ENCODE measurements around the gene DLG2.

Gene DLG2

DNA sequence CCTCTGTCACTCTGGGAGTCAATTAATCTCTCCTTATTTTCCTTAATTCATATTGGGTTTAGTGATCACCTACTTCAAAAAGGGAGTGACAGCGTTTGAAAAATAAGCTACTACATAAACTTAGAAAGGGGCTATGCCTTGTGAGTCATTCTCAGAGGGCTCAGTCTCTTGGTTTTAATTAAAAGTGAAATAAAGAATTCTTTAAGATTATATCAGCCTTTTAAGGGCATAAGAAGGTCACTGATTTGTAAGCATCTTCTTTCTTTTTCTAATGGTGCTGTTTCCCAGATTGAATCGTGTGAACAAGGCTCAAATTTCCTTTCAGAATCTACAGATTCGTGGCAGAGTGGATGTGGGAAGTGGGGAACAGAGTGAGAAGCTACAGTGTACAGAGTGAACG lies 1704.8 kb downstream of the DLG2 start:
- in situ Hi-C loops (cut with HindIII; ENCODE audit: low sequenced_read_pairs) = no loop called here

- in situ Hi-C loops (cut with HindIII; ENCODE audit: low sequenced_read_pairs) = no loop called here
Measured at GRCh38 chr11:83921447-83922192, 1705.5 kb downstream of the DLG2 start.

GRCh38 chr11:83918476-83918875 lies 1708.7 kb downstream of the DLG2 start:
- in situ Hi-C loops (cut with HindIII; ENCODE audit: low sequenced_read_pairs) = no loop called here

- in situ Hi-C loops (cut with HindIII; ENCODE audit: low sequenced_read_pairs) = no loop called here
Measured at GRCh38 chr11:83914995-83915394, 1712.1 kb downstream of the DLG2 start.

- in situ Hi-C loops (cut with HindIII; ENCODE audit: low sequenced_read_pairs) = no loop called here
Measured at GRCh38 chr11:83909579-83910534, 1717.3 kb downstream of the DLG2 start.

GRCh38 chr11:83908298-83908856 lies 1718.8 kb downstream of the DLG2 start:
- in situ Hi-C loops (cut with HindIII; ENCODE audit: low sequenced_read_pairs) = no loop called here

GRCh38 chr11:83895516-83895915 lies 1731.6 kb downstream of the DLG2 start:
- in situ Hi-C loops (cut with HindIII; ENCODE audit: low sequenced_read_pairs) = no loop called here

- in situ Hi-C loops (cut with HindIII; ENCODE audit: low sequenced_read_pairs) = no loop called here
Measured at GRCh38 chr11:83881428-83881827, 1745.7 kb downstream of the DLG2 start.

- in situ Hi-C loops (cut with HindIII; ENCODE audit: low sequenced_read_pairs) = no loop called here
Measured at GRCh38 chr11:83871054-83871453, 1756.1 kb downstream of the DLG2 start.

DNA sequence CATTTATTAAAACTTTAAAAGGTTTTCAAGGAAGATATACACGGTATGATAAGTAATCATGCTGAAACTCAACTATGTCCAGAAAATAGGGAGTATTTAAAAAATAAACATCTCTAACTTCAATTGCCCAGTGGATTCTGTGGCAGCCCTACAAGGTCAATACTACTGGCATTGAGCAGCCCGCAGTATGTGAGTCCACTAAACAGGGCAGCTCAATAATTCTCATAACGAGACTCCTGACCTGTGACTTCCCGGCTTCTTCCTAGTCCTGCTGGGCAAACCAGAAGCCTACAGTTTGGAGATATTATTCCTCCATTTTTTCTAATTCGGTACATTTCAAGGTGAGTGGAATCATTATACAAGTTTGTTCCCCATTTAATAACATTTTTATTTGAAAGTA lies 1760.5 kb downstream of the DLG2 start:
- in situ Hi-C loops (cut with HindIII; ENCODE audit: low sequenced_read_pairs) = no loop called here

- in situ Hi-C loops (cut with HindIII; ENCODE audit: low sequenced_read_pairs) = no loop called here
Measured at GRCh38 chr11:83865636-83866461, 1761.3 kb downstream of the DLG2 start.

- in situ Hi-C loops (cut with HindIII; ENCODE audit: low sequenced_read_pairs) = no loop called here
Measured at GRCh38 chr11:83864412-83865057, 1762.6 kb downstream of the DLG2 start.

- in situ Hi-C loops (cut with HindIII; ENCODE audit: low sequenced_read_pairs) = no loop called here
Measured at GRCh38 chr11:83863272-83863671, 1763.9 kb downstream of the DLG2 start.

DNA sequence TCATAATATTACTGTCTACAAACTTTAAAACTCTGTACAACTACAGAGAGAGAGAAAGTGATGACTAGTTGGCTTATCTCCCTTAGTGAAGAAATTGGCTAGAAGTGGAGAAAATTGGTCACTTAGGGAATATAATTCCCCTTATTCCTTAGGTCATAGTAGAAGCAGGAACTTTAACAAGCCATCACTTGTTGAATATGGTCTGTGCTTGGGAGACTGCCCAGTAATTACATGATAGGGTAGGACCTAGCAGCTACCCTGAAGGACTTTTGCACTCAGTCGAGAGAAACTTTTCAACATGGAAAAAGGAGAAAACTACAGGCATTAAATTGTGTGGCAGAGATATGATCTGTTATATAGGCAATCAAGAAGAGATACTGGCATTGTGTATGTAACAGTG lies 1764.5 kb downstream of the DLG2 start:
- in situ Hi-C loops (cut with HindIII; ENCODE audit: low sequenced_read_pairs) = no loop called here

GRCh38 chr11:83862033-83862432 lies 1765.1 kb downstream of the DLG2 start:
- in situ Hi-C loops (cut with HindIII; ENCODE audit: low sequenced_read_pairs) = no loop called here

DNA sequence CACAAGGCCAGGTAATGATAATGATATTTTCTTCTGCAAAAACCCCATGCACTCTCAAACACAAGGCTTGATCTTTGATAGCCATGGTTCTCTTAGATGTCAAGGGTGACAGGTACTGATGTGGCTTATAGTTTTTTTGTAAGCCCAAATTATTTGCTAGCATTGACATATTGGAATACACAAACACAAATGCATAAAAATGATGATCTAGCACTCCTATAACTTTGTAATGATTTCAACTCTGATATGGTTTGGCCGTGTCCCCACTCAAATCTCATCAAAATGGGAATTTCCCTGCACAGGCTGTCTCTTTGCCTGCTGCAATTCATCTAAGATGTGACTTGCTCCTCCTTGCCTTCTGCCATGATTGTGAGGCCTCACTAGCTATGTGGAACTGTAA lies 1768.5 kb downstream of the DLG2 start:
- in situ Hi-C loops (cut with HindIII; ENCODE audit: low sequenced_read_pairs) = no loop called here

- in situ Hi-C loops (cut with HindIII; ENCODE audit: low sequenced_read_pairs) = no loop called here
Measured at GRCh38 chr11:83855237-83855636, 1771.9 kb downstream of the DLG2 start.

DNA sequence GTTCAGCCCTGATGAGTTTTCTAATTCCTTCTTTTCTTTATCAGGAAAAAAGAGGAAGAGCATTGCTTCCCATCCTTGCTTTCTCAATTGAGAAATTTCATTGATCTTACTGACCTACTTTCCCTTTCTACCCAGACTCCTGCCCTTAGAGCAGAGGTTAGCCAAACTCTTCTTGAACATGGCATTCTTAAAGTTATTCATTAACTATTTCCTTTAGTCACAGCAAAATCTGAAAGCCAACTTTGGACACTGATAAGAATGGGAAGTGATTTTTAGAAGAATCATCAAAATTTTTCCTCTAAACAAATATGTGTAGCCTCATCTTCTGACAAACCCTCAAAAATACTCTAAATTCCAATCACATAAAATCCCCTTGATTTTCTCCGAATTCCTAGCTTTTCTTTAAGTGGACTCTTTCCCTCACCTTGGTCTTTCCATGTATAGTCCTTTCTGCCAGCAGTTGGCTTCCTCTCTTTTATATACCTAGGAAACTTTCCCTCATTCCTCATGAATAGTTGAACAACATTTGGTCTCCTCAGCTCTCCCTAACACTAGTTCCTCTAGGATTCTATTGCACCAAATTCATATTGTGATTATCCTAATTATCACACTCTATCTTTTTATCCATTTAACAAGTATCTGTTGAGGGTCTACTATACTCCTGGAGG lies 1774.2 kb downstream of the DLG2 start:
- in situ Hi-C loops (cut with HindIII; ENCODE audit: low sequenced_read_pairs) = no loop called here

DNA sequence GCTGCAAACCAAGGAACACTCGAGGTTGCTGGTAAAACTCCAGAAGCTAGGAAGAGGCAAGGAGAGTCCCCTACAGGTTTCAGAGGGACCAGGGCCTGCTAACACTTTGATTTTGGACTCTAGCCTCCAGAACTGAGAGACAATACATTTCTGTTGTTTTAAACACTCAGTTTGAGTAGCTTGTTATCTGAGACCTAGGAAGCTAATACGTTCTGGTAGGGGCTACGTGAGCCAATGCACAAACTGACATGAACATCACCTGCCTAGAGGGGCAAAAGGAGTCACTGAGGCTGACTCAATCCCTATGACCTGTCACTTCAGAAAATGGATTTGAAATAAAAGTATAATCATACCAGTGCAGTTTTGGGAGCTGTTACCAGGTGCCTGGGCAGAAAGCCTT lies 1775.1 kb downstream of the DLG2 start:
- in situ Hi-C loops (cut with HindIII; ENCODE audit: low sequenced_read_pairs) = no loop called here

All from DLD1 (cell line).